ENCODE data around the gene EEF1A2.
A peak's percentile ranks its signal among the peaks of the same experiment; 100 is the strongest.

DNA sequence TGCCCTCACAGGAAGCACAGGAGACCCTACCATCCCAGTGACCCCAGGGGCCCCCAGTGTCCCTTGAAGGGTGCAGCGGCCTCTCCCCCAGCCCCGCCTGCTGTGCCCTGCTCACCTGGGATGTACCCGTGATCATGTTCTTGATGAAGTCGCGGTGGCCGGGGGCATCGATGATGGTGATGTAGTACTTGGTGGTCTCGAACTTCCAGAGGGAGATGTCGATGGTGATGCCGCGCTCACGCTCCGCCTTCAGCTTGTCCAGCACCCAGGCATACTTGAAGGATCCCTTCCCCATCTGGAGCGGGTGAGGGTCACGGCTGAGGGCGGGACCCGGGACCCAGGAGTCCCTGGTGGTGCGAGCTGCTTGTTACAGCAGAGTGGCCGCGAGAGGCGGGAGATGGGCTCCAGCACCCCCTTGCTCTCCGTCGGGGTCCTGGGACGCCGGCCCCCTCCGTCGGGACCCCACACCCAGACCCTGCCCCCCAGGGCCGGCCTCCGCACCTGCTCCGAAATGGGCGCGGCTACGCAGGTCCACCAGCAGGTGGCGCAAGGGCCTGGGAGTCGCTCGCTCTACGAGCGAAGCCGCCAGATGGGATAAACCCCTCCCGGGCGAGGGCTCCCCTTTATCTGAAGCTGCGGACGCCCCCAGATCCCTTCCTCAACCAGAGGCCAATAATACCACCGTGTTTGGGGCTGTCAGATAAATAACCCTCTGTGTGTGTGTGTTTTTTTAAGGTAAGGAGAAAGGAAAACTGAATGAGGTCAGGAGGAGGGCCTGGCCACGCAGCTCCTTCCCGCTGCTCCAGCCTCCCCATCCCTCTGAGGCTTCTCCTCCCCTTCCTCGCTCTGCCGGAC is 2.9 kb downstream of the EEF1A2 start:
- TF ChIP-seq, protein P1, sequence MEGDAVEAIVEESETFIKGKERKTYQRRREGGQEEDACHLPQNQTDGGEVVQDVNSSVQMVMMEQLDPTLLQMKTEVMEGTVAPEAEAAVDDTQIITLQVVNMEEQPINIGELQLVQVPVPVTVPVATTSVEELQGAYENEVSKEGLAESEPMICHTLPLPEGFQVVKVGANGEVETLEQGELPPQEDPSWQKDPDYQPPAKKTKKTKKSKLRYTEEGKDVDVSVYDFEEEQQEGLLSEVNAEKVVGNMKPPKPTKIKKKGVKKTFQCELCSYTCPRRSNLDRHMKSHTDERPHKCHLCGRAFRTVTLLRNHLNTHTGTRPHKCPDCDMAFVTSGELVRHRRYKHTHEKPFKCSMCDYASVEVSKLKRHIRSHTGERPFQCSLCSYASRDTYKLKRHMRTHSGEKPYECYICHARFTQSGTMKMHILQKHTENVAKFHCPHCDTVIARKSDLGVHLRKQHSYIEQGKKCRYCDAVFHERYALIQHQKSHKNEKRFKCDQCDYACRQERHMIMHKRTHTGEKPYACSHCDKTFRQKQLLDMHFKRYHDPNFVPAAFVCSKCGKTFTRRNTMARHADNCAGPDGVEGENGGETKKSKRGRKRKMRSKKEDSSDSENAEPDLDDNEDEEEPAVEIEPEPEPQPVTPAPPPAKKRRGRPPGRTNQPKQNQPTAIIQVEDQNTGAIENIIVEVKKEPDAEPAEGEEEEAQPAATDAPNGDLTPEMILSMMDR (IDR thresholded peaks at IDR 0.05) = peak; percentile 77 to 90 (median 80)
- no peak for TF ChIP-seq POLR2A (IDR thresholded peaks at IDR 0.05)

Measured in uterus (tissue), 2 donors.